H1 (cell line): ENCODE data around the gene ANGPTL8. TPM values are rescaled to one million over a fixed set of nuclear protein-coding genes. Genes with fewer than 3 reads are reported as not detected.

Source experiments
- CTCF ChIA-PET: fragments of 300-600 bp; sonication (Branson Sonifier 250); formaldehyde crosslinking; loops from one replicate; lab custom pipeline; 2021; ENCODE audit not compliant: partially characterized antibody; lab: Charles Lee
- POLR2A ChIA-PET: fragments of 300-600 bp; sonication (Branson Sonifier 250); formaldehyde crosslinking; loops from one replicate; lab custom pipeline; 2021; ENCODE audit warnings: inconsistent platforms; ENCODE audit not compliant: partially characterized antibody; lab: Charles Lee
- DNase-seq, 2 experiments: peaks; one replicate each; pipeline versions ENCODE4 v3.0.0 to v3.0.0-alpha.2; 2010 to 2022; ENCODE audit warnings: low spot score in 2 of 2, low read depth in 1 of 2, mixed read lengths in 1 of 2
- FAIRE-seq: peaks from 2 replicates; lab custom pipeline; 2011; peaks lifted over from hg19 to GRCh38; lab: Jason Lieb, UNC
- H2AFZ ChIP-seq: 2 replicates; pipeline ENCODE4 v1.8.1; 2012; ENCODE audit warnings: low read length, inconsistent platforms
- H2AK5ac ChIP-seq: 2 replicates; pipeline ENCODE4 v1.6.1; 2013; ENCODE audit warnings: low read depth, low read length
- H2BK120ac ChIP-seq: replicated peaks from 2 replicates; pipeline ENCODE3; 2013; ENCODE audit warnings: low read depth, low read length, inconsistent platforms
- H2BK12ac ChIP-seq: 2 replicates; pipeline ENCODE4 v1.6.1; 2013; ENCODE audit warnings: low read depth, low read length
- H2BK15ac ChIP-seq: 2 replicates; pipeline ENCODE4 v1.6.1; 2013; ENCODE audit warnings: low read length
- H2BK20ac ChIP-seq: 2 replicates; pipeline ENCODE4 v1.6.1; 2013; ENCODE audit warnings: low read length
- H2BK5ac ChIP-seq: 2 replicates; pipeline ENCODE4 v1.6.1; 2013; ENCODE audit warnings: low read depth, low read length
- H3K14ac ChIP-seq: 2 replicates; pipeline ENCODE4 v1.6.1; 2013; ENCODE audit warnings: inconsistent platforms; ENCODE audit not compliant: insufficient read length
- H3K18ac ChIP-seq: 2 replicates; pipeline ENCODE4 v1.6.1; 2013; ENCODE audit warnings: low read length; ENCODE audit errors: extremely low read depth
- H3K23ac ChIP-seq: 2 replicates; pipeline ENCODE4 v1.6.1; 2013; ENCODE audit warnings: inconsistent platforms; ENCODE audit not compliant: insufficient read length
- H3K23me2 ChIP-seq: 2 replicates; pipeline ENCODE4 v1.6.1; 2013; ENCODE audit warnings: low read depth, low read length
- H3K27ac ChIP-seq: 2 replicates; pipeline ENCODE4 v1.6.1; 2011; ENCODE audit warnings: low read depth, low read length, inconsistent platforms
- H3K27me3 ChIP-seq, 4 experiments: replicated peaks in 1 of 4; 1 replicate in 1 of 4; 2 replicates in 3 of 4; pipeline versions ENCODE4 v1.6.1 to v1.8.1; 2011 to 2013; ENCODE audit warnings: low read length in 3 of 4, mild to moderate bottlenecking in 3 of 4, inconsistent platforms in 2 of 4, mixed read lengths in 2 of 4, moderate library complexity in 1 of 4; ENCODE audit not compliant: control insufficient read depth in 3 of 4, insufficient read depth in 3 of 4; ENCODE audit errors: extremely low read depth in 1 of 4
- H3K36me3 ChIP-seq, 4 experiments: 2 replicates each; pipeline versions ENCODE4 v1.6.1 to v1.8.1; 2011 to 2013; ENCODE audit warnings: mild to moderate bottlenecking in 4 of 4, low read length in 3 of 4, moderate library complexity in 2 of 4, control low read depth in 1 of 4, inconsistent platforms in 1 of 4; ENCODE audit not compliant: insufficient read depth in 4 of 4, control insufficient read depth in 2 of 4
- H3K4ac ChIP-seq: replicated peaks from 2 replicates; pipeline ENCODE3; 2013; ENCODE audit warnings: low read length, low read depth, mixed read lengths, inconsistent platforms; ENCODE audit not compliant: insufficient read length
- H3K4me1 ChIP-seq, 4 experiments: replicated peaks in 1 of 4; 1 replicate in 1 of 4; 2 replicates in 3 of 4; pipeline versions ENCODE4 v1.6.1 to v1.8.1; 2011 to 2013; ENCODE audit warnings: low read length in 3 of 4, inconsistent platforms in 2 of 4, mixed read lengths in 1 of 4; ENCODE audit not compliant: insufficient read depth in 4 of 4, control insufficient read depth in 3 of 4
- H3K4me2 ChIP-seq, 2 experiments: 2 replicates each; pipeline versions ENCODE4 v1.6.1 to v1.8.1; 2011 to 2013; ENCODE audit warnings: low read depth in 2 of 2, low read length in 2 of 2, control low read depth in 1 of 2, inconsistent platforms in 1 of 2, mild to moderate bottlenecking in 1 of 2; ENCODE audit not compliant: insufficient read depth in 1 of 2
- H3K4me3 ChIP-seq, 4 experiments: fragments of 200-600, 300-600 bp in 1 of 4; sonication (generic), shearing (Covaris generic), sonication (Bioruptor Twin) in 1 of 4; 2 replicates each; pipeline versions ENCODE4 v1.5.1 to v1.8.1; 2011 to 2016; ENCODE audit warnings: low read length in 4 of 4, low read depth in 3 of 4, control low read depth in 2 of 4, inconsistent platforms in 2 of 4, mild to moderate bottlenecking in 2 of 4, mixed read lengths in 1 of 4, moderate library complexity in 1 of 4; ENCODE audit not compliant: insufficient read depth in 2 of 4; ENCODE audit errors: extremely low read depth in 1 of 4
- H3K56ac ChIP-seq: replicated peaks from 2 replicates; pipeline ENCODE3; 2013; ENCODE audit warnings: low read depth, mild to moderate bottlenecking, mixed read lengths, low read length, inconsistent platforms; ENCODE audit not compliant: insufficient read length
- H3K79me1 ChIP-seq: 2 replicates; pipeline ENCODE4 v1.6.1; 2013; ENCODE audit warnings: low read depth, low read length, control low read depth
- H3K79me2 ChIP-seq, 2 experiments: 2 replicates each; pipeline versions ENCODE4 v1.6.1 to v1.8.1; 2012 to 2013; ENCODE audit warnings: low read length in 2 of 2, mild to moderate bottlenecking in 2 of 2, inconsistent platforms in 1 of 2; ENCODE audit not compliant: insufficient read depth in 2 of 2, control insufficient read depth in 1 of 2
- H3K9ac ChIP-seq, 4 experiments: replicated peaks in 1 of 4; 1 replicate in 1 of 4; 2 replicates in 3 of 4; pipeline versions ENCODE4 v1.6.1 to v1.8.1; 2011 to 2013; ENCODE audit warnings: low read depth in 3 of 4, low read length in 3 of 4, control low read depth in 2 of 4, mild to moderate bottlenecking in 2 of 4, moderate library complexity in 2 of 4, inconsistent platforms in 1 of 4; ENCODE audit errors: extremely low read depth in 1 of 4
- H3K9me3 ChIP-seq, 2 experiments: 2 replicates each; pipeline versions ENCODE4 v1.6.1 to v1.8.1; 2012 to 2013; ENCODE audit warnings: mild to moderate bottlenecking in 2 of 2, moderate library complexity in 2 of 2, control low read depth in 1 of 2, inconsistent platforms in 1 of 2, low read depth in 1 of 2, low read length in 1 of 2, mixed read lengths in 1 of 2; ENCODE audit not compliant: insufficient read depth in 2 of 2
- H4K20me1 ChIP-seq, 2 experiments: replicated peaks in 1 of 2; 2 replicates each; pipeline versions ENCODE3 to v1.8.1; 2011 to 2013; ENCODE audit warnings: inconsistent platforms in 2 of 2, low read length in 2 of 2, mild to moderate bottlenecking in 1 of 2; ENCODE audit not compliant: insufficient read depth in 2 of 2, control insufficient read depth in 1 of 2
- H4K5ac ChIP-seq: 2 replicates; pipeline ENCODE4 v1.6.1; 2013; ENCODE audit warnings: low read length, low read depth, mixed read lengths, inconsistent platforms; ENCODE audit not compliant: insufficient read length
- H4K8ac ChIP-seq: 2 replicates; pipeline ENCODE4 v1.8.0; 2013; ENCODE audit warnings: mild to moderate bottlenecking, moderate library complexity, low read length, inconsistent platforms; ENCODE audit not compliant: insufficient read depth; ENCODE audit errors: extremely low read depth
- H4K91ac ChIP-seq: replicated peaks from 2 replicates; pipeline ENCODE3; 2013; ENCODE audit warnings: low read length, mixed read lengths, inconsistent platforms; ENCODE audit not compliant: insufficient read length
- HDAC6 ChIP-seq: IDR thresholded peaks from one replicate; pipeline ENCODE4 v1.7.1; 2012; ENCODE audit warnings: low read depth, mild to moderate bottlenecking, inconsistent platforms, low read length, moderate library complexity
- KDM1A ChIP-seq: fragments of 200-600, 300-600 bp; sonication (generic); IDR thresholded peaks from 2 replicates; pipeline ENCODE4 v1.7.1; 2016; ENCODE audit warnings: mild to moderate bottlenecking, low read length, borderline replicate concordance
- WGBS, 2 experiments: shearing (Covaris generic) in 1 of 2; methylation state at CpG; one replicate each; pipeline versions ENCODE4 v1.1.6 to v1.1.7; 2013 to 2015; ENCODE audit warnings: low lambda C conversion rate in 2 of 2, mixed read lengths in 2 of 2, inconsistent platforms in 1 of 2, low coverage in 1 of 2, missing lambda C conversion rate in 1 of 2; ENCODE audit not compliant: insufficient replicate concordance in 2 of 2, insufficient coverage in 1 of 2, insufficient read length in 1 of 2; ENCODE audit errors: extremely low coverage in 1 of 2, missing lambda C conversion rate in 1 of 2; 5-methylcytosine and 5-hydroxymethylcytosine counted together
- polyA plus RNA-seq, 7 experiments: library from polyadenylated mRNA; depleted of rRNA in 3 of 7; stranded (reverse) in 5 of 7; unstranded in 2 of 7; fragments of >200 nt in 5 of 7; fragments of 200-250 nt in 2 of 7; gene quantifications; 1 replicate in 5 of 7; 2 replicates in 1 of 7; 4 replicates in 1 of 7; pipeline versions ENCODE4 v1.2.1 to v1.2.3, GENCODE V29; 2011 to 2013; ENCODE audit warnings: missing spikeins in 2 of 7, mixed read lengths in 2 of 7
- total RNA-seq: library from RNA; stranded (reverse); fragmentation: NEBNext Ultra II Directional; extraction: Animal tissue kit (Norgen Biotek cat#: 25700); gene quantifications from 2 replicates; pipeline ENCODE4 v1.2.1, GENCODE V29; 2021

ANGPTL8 gene
- total and polyA plus RNA-seq, 2 of the 8 experiments (the other 6 are each of a cell fraction or from before 2014, with no cell fraction given): not detected

- Histone ChIP-seq H3K9ac (no peak overlapping the region), H3K4me1 (peaks cover 0 to 3% (median 2%) of the 10 kb centered on the region in 4 experiments; a peak in 4 of 7 replicates), H2BK12ac (peak overlapping the region; percentile 23; the same call in 1 of the 2 replicates), H2BK120ac (no peak overlapping the region), H3K36me3 (peaks cover 2 to 24% (median 10%) of the 10 kb centered on the region in 4 experiments; a peak in 6 of 8 replicates), H3K9me3 (no peaks in the 10 kb centered on the region), H3K4me2 (peak overlapping the region in 1 of 2 experiments; percentile 54; a peak in 2 of 4 replicates), H3K23ac (no peak overlapping the region), H4K20me1 (no peaks in the 10 kb centered on the region), H3K4ac (no peak overlapping the region), H2BK5ac (no peak overlapping the region), H3K56ac (no peak overlapping the region), H3K23me2 (peaks cover 6% of the 10 kb centered on the region; the same call in 1 of the 2 replicates), H4K91ac (no peak overlapping the region), H3K79me2 (no peaks in the 10 kb centered on the region), H3K27me3 (no peaks in the 10 kb centered on the region), H4K5ac (no peak overlapping the region), H2BK15ac (peak overlapping the region; percentile 92; the same call in 1 of the 2 replicates), H3K4me3 (no peak overlapping the region), H3K18ac (no peak overlapping the region; the same call in 1 of the 2 replicates), H4K8ac (peak overlapping the region; percentile 9; the same call in 1 of the 2 replicates), H2AK5ac (peak overlapping the region; percentile 82; the same call in 1 of the 2 replicates), H3K14ac (no peak overlapping the region), H3K79me1 (no peaks in the 10 kb centered on the region; the same call in 1 of the 2 replicates), H2BK20ac (peak overlapping the region; percentile 98; the same call in 1 of the 2 replicates), H3K27ac (no peak overlapping the region), H2AFZ (no peak overlapping the region)
- 0 out of 2 replicates have a peak, but pooled peaks have one; percentile 1 for TF ChIP-seq KDM1A
- no peak for TF ChIP-seq HDAC6
- FAIRE-seq (no peak), DNase-seq (no peak)
- POLR2A ChIA-PET: interaction anchor here (0.6 to 2.1 kb wide), 3 partner anchors 9 to 37 kb away, joined by 4 to 5 read pairs (median 4); no protein-coding TSS in a partner anchor
- CTCF ChIA-PET: no interaction called here
- 77% methylated on average over 12 of the region's 12 CpGs; no CpG with 5 or more reads in 1 of the 2 experiments for WGBS, 2 experiments
Measured at GRCh38 chr19:11195681-11196080, 43.7 kb upstream of the ANGPTL8 start.
